K562 (cell line): ENCODE data around the gene ACAP2. TPM values are rescaled to one million over a fixed set of nuclear protein-coding genes. Genes with fewer than 3 reads are reported as not detected.

Experiments used
- GATA2 ChIP-seq: sonication (generic); formaldehyde crosslinking; IDR thresholded peaks from 2 replicates; pipeline ENCODE4 v1.4.0; 2020; ENCODE audit warnings: mild to moderate bottlenecking, missing genetic modification reagents
- MBD2 ChIP-seq: sonication (generic); IDR thresholded peaks from 2 replicates; pipeline ENCODE4 v1.6.1; 2016; ENCODE audit warnings: low read depth, borderline replicate concordance
- NCOA1 ChIP-seq: fragments of 450-650 bp; IDR thresholded peaks from 2 replicates; pipeline ENCODE4 v1.6.1; 2016; ENCODE audit warnings: low read depth
- PKNOX1 ChIP-seq: fragments of 450-650 bp; IDR thresholded peaks from 2 replicates; pipeline ENCODE4 v1.6.1; 2016
- POLR2AphosphoS5 ChIP-seq: IDR thresholded peaks from 2 replicates; pipeline ENCODE4 v1.6.1; 2011; ENCODE audit warnings: mild to moderate bottlenecking, low read depth, low read length, moderate library complexity; ENCODE audit not compliant: control insufficient read depth, insufficient read depth
- RREB1 ChIP-seq: fragments of 250-450 bp; sonication (Bioruptor Pico); IDR thresholded peaks from 2 replicates; pipeline ENCODE4 v1.4.0; 2020
- SMARCE1 ChIP-seq: fragments of 450-650 bp; IDR thresholded peaks from 2 replicates; pipeline ENCODE4 v1.7.1; 2016; ENCODE audit warnings: mild to moderate bottlenecking
- ZBTB7A ChIP-seq: IDR thresholded peaks from 2 replicates; pipeline ENCODE4 v1.6.1; 2011; ENCODE audit warnings: low read depth, mild to moderate bottlenecking, low read length, moderate library complexity, borderline replicate concordance; ENCODE audit not compliant: control insufficient read depth
- polyA plus RNA-seq, 8 experiments: library from polyadenylated mRNA; depleted of rRNA in 4 of 8; stranded (reverse) in 5 of 8; unstranded in 3 of 8; fragments of >200 nt; fragmentation: Nextera tagmentation in 2 of 8; fragmentation: Illumina TruSeq in 1 of 8; extraction: Ambion mirVana in 2 of 8; extraction: Trizol in 1 of 8; gene quantifications; 2 replicates each; pipeline versions ENCODE4 v1.2.1 to v1.2.3, GENCODE V29; 2011 to 2014; ENCODE audit warnings: inconsistent platforms in 1 of 8, missing spikeins in 1 of 8
- total RNA-seq, 7 experiments: library from RNA; depleted of rRNA in 6 of 7; stranded (reverse); fragments of >200 nt in 6 of 7; fragmentation: Illumina TruSeq in 2 of 7; extraction: Trizol in 2 of 7; gene quantifications; 2 replicates each; pipeline versions ENCODE4 v1.2.1 to v1.2.3, GENCODE V29; 2011 to 2021; ENCODE audit warnings: low replicate concordance in 1 of 7

The ACAP2 gene
- total and polyA plus RNA-seq, 9 of the 15 experiments (the other 6 are each of a cell fraction or from before 2014, with no cell fraction given), result 10.6 to 52.7 (median 34.4) TPM

- TF ChIP-seq PKNOX1 (peak; percentile 41; the same call in 1 of the 2 replicates), GATA2 (peak; percentile 86), MBD2 (no peak), NCOA1 (no peak), SMARCE1 (peak; percentile 42; the same call in 1 of the 2 replicates), RREB1 (0 out of 2 replicates have a peak, but pooled peaks have one; percentile 59), POLR2AphosphoS5 (no peak), ZBTB7A (no peak)
Measured at GRCh38 chr3:195269375-195270078, 173.3 kb downstream of the ACAP2 start (continued).
